ENCODE measurements around the gene BRINP2. TPM values are rescaled to one million over a fixed set of nuclear protein-coding genes. Genes with fewer than 3 reads are reported as not detected.
A peak's percentile ranks its signal among the peaks of the same experiment; 100 is the strongest.

BRINP2 gene
- total RNA-seq, 1 donor = not detected

GRCh38 chr1:177255411-177255810 is 84.7 kb downstream of the BRINP2 start:
- Histone ChIP-seq H3K27me3 (ENCODE audit: insufficient read depth, low read length) (peaks cover 8% of the 10 kb centered on the region), H4K20me1 (ENCODE audit: insufficient read depth, low read length) (no peaks in the 10 kb centered on the region), H3K4me1 (ENCODE audit: insufficient read depth, low read length) (peaks cover 6% of the 10 kb centered on the region), H3K4me3 (ENCODE audit: insufficient read depth, low read length) (no peak overlapping the region), H3K4me2 (ENCODE audit: insufficient read depth, low read length) (no peak overlapping the region), H3K36me3 (ENCODE audit: insufficient read depth, low read length) (no peaks in the 10 kb centered on the region), H3K27ac (ENCODE audit: low read depth, low read length) (no peak overlapping the region), H3K9me3 (ENCODE audit: low read depth, low read length) (no peaks in the 10 kb centered on the region), H2AFZ (ENCODE audit: low read length) (no peak overlapping the region), H3K79me2 (ENCODE audit: insufficient read depth, low read length) (no peaks in the 10 kb centered on the region)
- DNase-seq (ENCODE audit: insufficient read length, low spot score, missing footprints) = no peak
- TF ChIP-seq CTCF (IDR thresholded peaks at IDR 0.05; ENCODE audit: extremely low read depth, low read depth, low read length) = no peak

- peak; percentile 62 for DNase-seq (ENCODE audit: insufficient read length, low spot score, missing footprints)
- Histone ChIP-seq H3K4me2 (ENCODE audit: insufficient read depth, low read length) (peak overlapping the region; percentile 39), H3K36me3 (ENCODE audit: insufficient read depth, low read length) (no peaks in the 10 kb centered on the region), H3K79me2 (ENCODE audit: insufficient read depth, low read length) (no peaks in the 10 kb centered on the region), H3K4me3 (ENCODE audit: insufficient read depth, low read length) (no peak overlapping the region), H3K9me3 (ENCODE audit: low read depth, low read length) (no peaks in the 10 kb centered on the region), H2AFZ (ENCODE audit: low read length) (peak overlapping the region; percentile 11), H3K27ac (ENCODE audit: low read depth, low read length) (no peak overlapping the region), H3K4me1 (ENCODE audit: insufficient read depth, low read length) (peaks cover 6% of the 10 kb centered on the region), H3K27me3 (ENCODE audit: insufficient read depth, low read length) (peaks cover 8% of the 10 kb centered on the region), H4K20me1 (ENCODE audit: insufficient read depth, low read length) (no peaks in the 10 kb centered on the region)
- peak; percentile 81 for TF ChIP-seq CTCF (IDR thresholded peaks at IDR 0.05; ENCODE audit: extremely low read depth, low read depth, low read length)
Observed at GRCh38 chr1:177256153-177257075, 85.7 kb downstream of the BRINP2 start.

GRCh38 chr1:177257128-177257527 is 86.4 kb downstream of the BRINP2 start:
- no peak overlapping the region for H3K4me3 ChIP-seq (ENCODE audit: insufficient read depth, low read length)
- H3K4me1 ChIP-seq (ENCODE audit: insufficient read depth, low read length) = peaks cover 6% of the 10 kb centered on the region
- H3K27me3 ChIP-seq (ENCODE audit: insufficient read depth, low read length) = peaks cover 8% of the 10 kb centered on the region
- DNase-seq (ENCODE audit: insufficient read length, low spot score, missing footprints) = no peak
- H3K9me3 ChIP-seq (ENCODE audit: low read depth, low read length) = no peaks in the 10 kb centered on the region
- no peak overlapping the region for H2AFZ ChIP-seq (ENCODE audit: low read length)
- no peak overlapping the region for H3K27ac ChIP-seq (ENCODE audit: low read depth, low read length)
- H4K20me1 ChIP-seq (ENCODE audit: insufficient read depth, low read length) = no peaks in the 10 kb centered on the region
- H3K36me3 ChIP-seq (ENCODE audit: insufficient read depth, low read length) = no peaks in the 10 kb centered on the region
- no peak for TF ChIP-seq CTCF (IDR thresholded peaks at IDR 0.05; ENCODE audit: extremely low read depth, low read depth, low read length)
- H3K4me2 ChIP-seq (ENCODE audit: insufficient read depth, low read length) = no peak overlapping the region
- no peaks in the 10 kb centered on the region for H3K79me2 ChIP-seq (ENCODE audit: insufficient read depth, low read length)

GRCh38 chr1:177257576-177257975 is 86.8 kb downstream of the BRINP2 start:
- Histone ChIP-seq H3K9me3 (ENCODE audit: low read depth, low read length) (no peaks in the 10 kb centered on the region), H3K4me1 (ENCODE audit: insufficient read depth, low read length) (peaks cover 6% of the 10 kb centered on the region), H4K20me1 (ENCODE audit: insufficient read depth, low read length) (no peaks in the 10 kb centered on the region), H3K4me2 (ENCODE audit: insufficient read depth, low read length) (no peak overlapping the region), H3K27me3 (ENCODE audit: insufficient read depth, low read length) (peaks cover 8% of the 10 kb centered on the region), H3K79me2 (ENCODE audit: insufficient read depth, low read length) (no peaks in the 10 kb centered on the region), H3K4me3 (ENCODE audit: insufficient read depth, low read length) (no peak overlapping the region), H3K27ac (ENCODE audit: low read depth, low read length) (no peak overlapping the region), H2AFZ (ENCODE audit: low read length) (no peak overlapping the region), H3K36me3 (ENCODE audit: insufficient read depth, low read length) (no peaks in the 10 kb centered on the region)
- TF ChIP-seq CTCF (IDR thresholded peaks at IDR 0.05; ENCODE audit: extremely low read depth, low read depth, low read length) = no peak
- no peak for DNase-seq (ENCODE audit: insufficient read length, low spot score, missing footprints)

Data from osteoblast (primary cell).